ENCODE data around the gene ULK4.

GRCh38 chr3:41328926-41329325 is 633.0 kb downstream of the ULK4 start:
- TF ChIP-seq CTCF (IDR thresholded peaks at IDR 0.05) (no peak), POLR2A (IDR thresholded peaks at IDR 0.05) (no peak)
